ENCODE data around the gene PDE7B. TPM values are rescaled to one million over a fixed set of nuclear protein-coding genes. Genes with fewer than 3 reads are reported as not detected.

Gene PDE7B
- total RNA-seq, 1 experiment from 2014 or later = not detected

- CTCF ChIA-PET = no interaction called here
- no peaks in the 10 kb centered on the region for H3K27me3 ChIP-seq (ENCODE audit: low read length)
- H3K27ac ChIP-seq (ENCODE audit: low read length) = no peak overlapping the region
- H3K79me2 ChIP-seq (ENCODE audit: low read length) = no peaks in the 10 kb centered on the region
- no peaks in the 10 kb centered on the region for H3K36me3 ChIP-seq (ENCODE audit: low read depth, low read length)
- no peaks in the 10 kb centered on the region for H4K20me1 ChIP-seq (ENCODE audit: low read length)
- no peaks in the 10 kb centered on the region for H3F3A ChIP-seq (ENCODE audit: low read length, unreplicated experiment)
- no peak overlapping the region for H3K9ac ChIP-seq (ENCODE audit: low read length)
- no TSS peak for BruUV-seq (replicated peaks)
- DNase-seq (no peak), ATAC-seq (no peak)
- POLR2A ChIA-PET (ENCODE audit: unreplicated experiment) = no interaction called here
- no peak overlapping the region for H3K4me2 ChIP-seq (ENCODE audit: low read length)
- peaks cover 21% of the 10 kb centered on the region for H3K4me1 ChIP-seq (ENCODE audit: insufficient read depth, low read length)
- H3K9me2 ChIP-seq (replicated peaks; ENCODE audit: low read length) = no peaks in the 10 kb centered on the region
- H3K9me3 ChIP-seq (ENCODE audit: low read length) = no peaks in the 10 kb centered on the region
- intact Hi-C loops (cut with micrococcal nuclease) = no loop called here
- H3K4me3 ChIP-seq (ENCODE audit: low read length) = no peak overlapping the region
- TF ChIP-seq EZH2phosphoT487 (IDR thresholded peaks at IDR 0.05; ENCODE audit: borderline replicate concordance, low read length) (no peak), CTCF (conservative IDR thresholded peaks at IDR 0.05; ENCODE audit: low read depth, low read length) (no peak)
- H2AFZ ChIP-seq (ENCODE audit: low read length) = no peak overlapping the region
Observed at GRCh38 chr6:135920689-135921088, 69.2 kb downstream of the PDE7B start.

GRCh38 chr6:135921188-135921587, 69.7 kb downstream of the PDE7B start:
- no peak overlapping the region for H3K9ac ChIP-seq (ENCODE audit: low read length)
- ATAC-seq (no peak), DNase-seq (no peak)
- POLR2A ChIA-PET (ENCODE audit: unreplicated experiment) = no interaction called here
- no peaks in the 10 kb centered on the region for H3K36me3 ChIP-seq (ENCODE audit: low read depth, low read length)
- H3K4me2 ChIP-seq (ENCODE audit: low read length) = peak overlapping the region; percentile 64; the same call in 1 of the 2 replicates
- no peaks in the 10 kb centered on the region for H3K27me3 ChIP-seq (ENCODE audit: low read length)
- H3K4me1 ChIP-seq (ENCODE audit: insufficient read depth, low read length) = peaks cover 21% of the 10 kb centered on the region
- no peaks in the 10 kb centered on the region for H3K79me2 ChIP-seq (ENCODE audit: low read length)
- H3F3A ChIP-seq (ENCODE audit: low read length, unreplicated experiment) = no peaks in the 10 kb centered on the region
- H3K27ac ChIP-seq (ENCODE audit: low read length) = peak overlapping the region; percentile 89
- intact Hi-C loops (cut with micrococcal nuclease) = no loop called here
- no peaks in the 10 kb centered on the region for H3K9me3 ChIP-seq (ENCODE audit: low read length)
- CTCF ChIA-PET = interaction anchor here (0.6 kb wide), 1 partner anchor 305 kb away, joined by 3 read pairs; no protein-coding TSS in a partner anchor
- TF ChIP-seq CTCF (conservative IDR thresholded peaks at IDR 0.05; ENCODE audit: low read depth, low read length) (no peak), EZH2 (IDR thresholded peaks at IDR 0.05; ENCODE audit: low read length, unreplicated experiment) (no peak)
- no peak overlapping the region for H3K4me3 ChIP-seq (ENCODE audit: low read length)
- no peaks in the 10 kb centered on the region for H4K20me1 ChIP-seq (ENCODE audit: low read length)
- H2AFZ ChIP-seq (ENCODE audit: low read length) = no peak overlapping the region
- BruUV-seq (replicated peaks) = no TSS peak
- H3K9me2 ChIP-seq (replicated peaks; ENCODE audit: low read length) = no peaks in the 10 kb centered on the region

- DNase-seq (peak; percentile 93), ATAC-seq (peak; percentile 96)
- ChIA-PET CTCF (no interaction called here), POLR2A (ENCODE audit: unreplicated experiment) (no interaction called here)
- peak overlapping the region; percentile 89 for H3K27ac ChIP-seq (ENCODE audit: low read length)
- peak overlapping the region; percentile 22; the same call in 1 of the 2 replicates for H3K9ac ChIP-seq (ENCODE audit: low read length)
- H3K9me2 ChIP-seq (replicated peaks; ENCODE audit: low read length) = no peaks in the 10 kb centered on the region
- intact Hi-C loops (cut with micrococcal nuclease) = loop anchor here (1.0 kb wide), 1 partner anchor 14 kb away; no protein-coding TSS in a partner anchor
- H3K4me1 ChIP-seq (ENCODE audit: insufficient read depth, low read length) = peaks cover 21% of the 10 kb centered on the region
- H3F3A ChIP-seq (ENCODE audit: low read length, unreplicated experiment) = no peaks in the 10 kb centered on the region
- H4K20me1 ChIP-seq (ENCODE audit: low read length) = no peaks in the 10 kb centered on the region
- no peaks in the 10 kb centered on the region for H3K36me3 ChIP-seq (ENCODE audit: low read depth, low read length)
- no peaks in the 10 kb centered on the region for H3K79me2 ChIP-seq (ENCODE audit: low read length)
- H3K4me2 ChIP-seq (ENCODE audit: low read length) = peak overlapping the region; percentile 64
- no peaks in the 10 kb centered on the region for H3K27me3 ChIP-seq (ENCODE audit: low read length)
- H2AFZ ChIP-seq (ENCODE audit: low read length) = no peak overlapping the region
- H3K9me3 ChIP-seq (ENCODE audit: low read length) = no peaks in the 10 kb centered on the region
- TF ChIP-seq EZH2phosphoT487 (IDR thresholded peaks at IDR 0.05; ENCODE audit: borderline replicate concordance, low read length) = no peak
- no peak for TF ChIP-seq CTCF (conservative IDR thresholded peaks at IDR 0.05; ENCODE audit: low read depth, low read length)
- no peak for TF ChIP-seq EZH2 (IDR thresholded peaks at IDR 0.05; ENCODE audit: low read length, unreplicated experiment)
- no peak overlapping the region for H3K4me3 ChIP-seq (ENCODE audit: low read length)
- no TSS peak for BruUV-seq (replicated peaks)
Observed at GRCh38 chr6:135922174-135922573, 70.7 kb downstream of the PDE7B start.
